HCT116 (cell line): ENCODE data around the gene KCNK1. TPM values are rescaled to one million over a fixed set of nuclear protein-coding genes. Genes with fewer than 3 reads are reported as not detected.

ENCODE experiments used
- ATAC-seq: fragments of 200-7000 bp; cut with Tn5 transposase; 2 replicates; pipeline ENCODE4 v1.9.1; 2020; ENCODE audit warnings: mild to moderate bottlenecking, moderate library complexity
- BruUV-seq: library from RNA; stranded (reverse); fragments of 400-500 nt; replicated peaks from 2 replicates; lab custom pipeline; 2021; lab: Mats Ljungman, UMichigan
- CTCF ChIA-PET: fragments of 300-600 bp; sonication (Branson Sonifier 250); formaldehyde crosslinking; loops from one replicate; lab custom pipeline; 2021; ENCODE audit warnings: antibody characterized with exemption; lab: Charles Lee
- POLR2A ChIA-PET: fragments of 300-600, 350-600 bp; sonication (Branson Sonifier 250); formaldehyde crosslinking; loops from one replicate; lab custom pipeline; 2021; ENCODE audit warnings: antibody characterized with exemption; lab: Charles Lee
- RAD21 ChIA-PET, 2 experiments: fragments of 300-600 bp; sonication (Branson Sonifier 250); formaldehyde crosslinking; loops; one replicate each; lab custom pipeline; 2023; ENCODE audit warnings: low total read pairs in 2 of 2; ENCODE audit not compliant: uncharacterized antibody in 2 of 2, unreplicated experiment in 2 of 2, low non-redundant PET in 1 of 2; lab: Charles Lee
- DNase-seq: peaks from one replicate; pipeline ENCODE4 v3.0.0-alpha.2; 2010; ENCODE audit warnings: low read depth, low spot score
- H2AFZ ChIP-seq: fragments of 200-600 bp; shearing (Covaris generic), sonication (generic); 2 replicates; pipeline ENCODE4 v1.6.1; 2017; ENCODE audit warnings: low read depth, mixed run types, mixed read lengths, antibody characterized with exemption, low read length; ENCODE audit not compliant: poor library complexity, severe bottlenecking
- H3K27ac ChIP-seq: 2 replicates; pipeline ENCODE4 v1.5.1; 2012; ENCODE audit warnings: low read depth, low read length
- H3K27me3 ChIP-seq: fragments of 200-600 bp; sonication (generic); 2 replicates; pipeline ENCODE4 v1.6.1; 2016; ENCODE audit warnings: mixed run types, low read length, mixed read lengths; ENCODE audit not compliant: insufficient read depth
- H3K36me3 ChIP-seq, 2 experiments: fragments of 200-500 bp in 1 of 2; fragments of 200-600 bp in 1 of 2; sonication (Bioruptor generic) in 1 of 2; sonication (generic) in 1 of 2; 2 replicates each; pipeline versions ENCODE4 v1.5.1 to v1.6.1; 2014 to 2016; ENCODE audit warnings: low read length in 2 of 2, inconsistent platforms in 1 of 2, mixed read lengths in 1 of 2, mixed run types in 1 of 2; ENCODE audit not compliant: insufficient read depth in 2 of 2, control insufficient read depth in 1 of 2
- H3K4me1 ChIP-seq, 2 experiments: fragments of 200-600 bp in 1 of 2; sonication (generic) in 1 of 2; 2 replicates each; pipeline versions ENCODE4 v1.5.1 to v1.6.1; 2012 to 2017; ENCODE audit warnings: low read length in 2 of 2, inconsistent platforms in 1 of 2, mild to moderate bottlenecking in 1 of 2, mixed read lengths in 1 of 2, mixed run types in 1 of 2, moderate library complexity in 1 of 2; ENCODE audit not compliant: insufficient read depth in 2 of 2, control insufficient read depth in 1 of 2
- H3K4me2 ChIP-seq: fragments of 200-600 bp; sonication (generic); 2 replicates; pipeline ENCODE4 v1.6.1; 2017; ENCODE audit warnings: mixed run types, low read length, mixed read lengths
- H3K4me3 ChIP-seq, 2 experiments: fragments of 200-600 bp in 1 of 2; sonication (generic) in 1 of 2; replicated peaks in 1 of 2; 2 replicates each; pipeline ENCODE4 v1.5.1; 2011 to 2016; ENCODE audit warnings: low read length in 2 of 2, control low read depth in 1 of 2, low read depth in 1 of 2, mild to moderate bottlenecking in 1 of 2, mixed read lengths in 1 of 2, mixed run types in 1 of 2
- H3K79me2 ChIP-seq: fragments of 200-600 bp; sonication (generic); 2 replicates; pipeline ENCODE4 v1.6.1; 2017; ENCODE audit warnings: mild to moderate bottlenecking, mixed run types, low read length, moderate library complexity, mixed read lengths; ENCODE audit not compliant: insufficient read depth
- H3K9ac ChIP-seq: fragments of 200-600 bp; sonication (generic); 2 replicates; pipeline ENCODE4 v1.6.1; 2016; ENCODE audit warnings: low read length, mixed read lengths
- H3K9me2 ChIP-seq: fragments of 200-600 bp; sonication (generic), shearing (Covaris generic); 2 replicates; pipeline ENCODE4 v1.6.1; 2017; ENCODE audit warnings: mixed run types, mild to moderate bottlenecking, moderate library complexity; ENCODE audit not compliant: insufficient read depth
- H3K9me3 ChIP-seq, 2 experiments: fragments of 200-500 bp in 1 of 2; fragments of 200-600 bp in 1 of 2; sonication (Bioruptor generic) in 1 of 2; sonication (generic) in 1 of 2; 2 replicates each; pipeline ENCODE4 v1.6.1; 2014 to 2017; ENCODE audit warnings: low read length in 2 of 2, mixed read lengths in 2 of 2, inconsistent platforms in 1 of 2, low read depth in 1 of 2, mild to moderate bottlenecking in 1 of 2, mixed run types in 1 of 2, moderate library complexity in 1 of 2; ENCODE audit not compliant: control insufficient read depth in 1 of 2, insufficient read depth in 1 of 2
- H4K20me1 ChIP-seq: fragments of 200-600 bp; sonication (generic), shearing (Covaris generic); 2 replicates; pipeline ENCODE4 v1.6.1; 2017; ENCODE audit warnings: mixed run types, mild to moderate bottlenecking, moderate library complexity; ENCODE audit not compliant: insufficient read depth
- ATF3 ChIP-seq: IDR thresholded peaks from 2 replicates; pipeline ENCODE4 v1.6.1; 2012
- CBX3 ChIP-seq: IDR thresholded peaks from 2 replicates; pipeline ENCODE4 v1.6.1; 2012; ENCODE audit warnings: low read depth
- CEBPB ChIP-seq: IDR thresholded peaks from 2 replicates; pipeline ENCODE4 v1.6.1; 2012; ENCODE audit warnings: low read depth
- CTCF ChIP-seq, 3 experiments: fragments of 200-600 bp in 1 of 3; sonication (generic) in 1 of 3; IDR thresholded peaks in 2 of 3; conservative IDR thresholded peaks in 1 of 3; 2 replicates each; pipeline ENCODE4 v1.5.1; 2012 to 2017; ENCODE audit warnings: low read depth in 2 of 3, low read length in 2 of 3, antibody characterized with exemption in 1 of 3, borderline replicate concordance in 1 of 3, control low read depth in 1 of 3, mild to moderate bottlenecking in 1 of 3, mixed read lengths in 1 of 3, mixed run types in 1 of 3, moderate library complexity in 1 of 3; ENCODE audit not compliant: insufficient read depth in 1 of 3
- ELF1 ChIP-seq: IDR thresholded peaks from 2 replicates; pipeline ENCODE4 v1.6.1; 2012; ENCODE audit warnings: low read depth, borderline replicate concordance
- EZH2 ChIP-seq: fragments of 200-600 bp; sonication (generic); IDR thresholded peaks from 2 replicates; pipeline ENCODE4 v1.6.1; 2017; ENCODE audit warnings: antibody characterized with exemption, mixed run types
- FOSL1 ChIP-seq: IDR thresholded peaks from 2 replicates; pipeline ENCODE4 v1.6.1; 2012; ENCODE audit warnings: low read depth
- JUND ChIP-seq: IDR thresholded peaks from 2 replicates; pipeline ENCODE4 v1.6.1; 2012
- POLR2A ChIP-seq: IDR thresholded peaks from 2 replicates; pipeline ENCODE4 v1.7.0; 2011; ENCODE audit warnings: borderline replicate concordance; ENCODE audit not compliant: insufficient read depth, insufficient read length; ENCODE audit errors: extremely low read depth
- RAD21 ChIP-seq: IDR thresholded peaks from 2 replicates; pipeline ENCODE4 v1.6.1; 2012; ENCODE audit warnings: low read depth, mild to moderate bottlenecking
- REST ChIP-seq: IDR thresholded peaks from 2 replicates; pipeline ENCODE4 v1.6.1; 2012; ENCODE audit warnings: low read depth
- SRF ChIP-seq: IDR thresholded peaks from 2 replicates; pipeline ENCODE4 v1.6.1; 2012; ENCODE audit warnings: low read depth
- TCF7L2 ChIP-seq: IDR thresholded peaks from 2 replicates; pipeline ENCODE4 v1.7.0; 2011; ENCODE audit warnings: borderline replicate concordance, inconsistent platforms; ENCODE audit not compliant: insufficient read depth, insufficient read length; ENCODE audit errors: extremely low read depth
- YY1 ChIP-seq: IDR thresholded peaks from 2 replicates; pipeline ENCODE4 v1.6.1; 2011; ENCODE audit warnings: low read length, low read depth, moderate library complexity, mild to moderate bottlenecking; ENCODE audit not compliant: insufficient replicate concordance; ENCODE audit errors: extremely low read depth
- ZFX ChIP-seq: fragments of 450-650 bp; IDR thresholded peaks from 2 replicates; pipeline ENCODE4 v1.6.1; 2017
- ZNF274 ChIP-seq: fragments of 200-500 bp; sonication (Bioruptor generic); IDR thresholded peaks from 2 replicates; pipeline ENCODE4 v1.6.1; 2014; ENCODE audit warnings: mild to moderate bottlenecking, low read depth, low read length, inconsistent platforms
- intact Hi-C: fragments of 100-400 bp; cut with micrococcal nuclease; formaldehyde crosslinking; loops from 2 replicates; pipeline ENCODE4 v1.10.0; 2022
- total RNA-seq: library from RNA; stranded (reverse); gene quantifications from one replicate; pipeline ENCODE4 v1.2.1, GENCODE V29; 2021; ENCODE audit not compliant: unreplicated experiment
- TF ChIP-seq, protein P1 (sequence below): IDR thresholded peaks from 2 replicates; pipeline ENCODE4 v1.6.1; 2012

KCNK1 gene
- total RNA-seq, 1 experiment from 2014 or later, result 28.4 TPM

DNA sequence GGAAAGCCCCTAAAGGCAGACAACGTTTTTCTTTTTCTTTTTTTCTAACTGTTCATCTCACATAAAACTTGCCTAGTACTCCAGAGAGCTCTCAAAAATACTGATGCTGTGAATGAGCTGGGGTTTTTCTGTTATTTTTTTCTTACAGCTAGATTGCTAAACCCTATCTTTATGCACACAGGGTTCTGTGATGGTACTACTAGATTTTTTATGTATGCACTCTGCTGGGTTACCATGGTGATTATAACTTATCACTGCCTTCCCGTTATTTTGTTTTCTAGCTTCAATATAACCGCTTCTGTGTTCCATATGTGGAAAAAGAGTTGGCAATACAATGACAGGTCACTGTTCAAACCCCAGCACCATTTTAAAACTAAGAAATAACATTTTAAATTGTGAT lies 43.7 kb upstream of the KCNK1 start:
- Histone ChIP-seq H2AFZ (no peak overlapping the region), H3K4me3 (no peak overlapping the region), H3K27me3 (no peaks in the 10 kb centered on the region), H3K79me2 (no peaks in the 10 kb centered on the region), H3K4me1 (no peaks in the 10 kb centered on the region), H3K9me3 (no peaks in the 10 kb centered on the region), H4K20me1 (no peaks in the 10 kb centered on the region), H3K9me2 (no peaks in the 10 kb centered on the region), H3K4me2 (no peak overlapping the region), H3K27ac (no peak overlapping the region), H3K36me3 (no peaks in the 10 kb centered on the region), H3K9ac (no peak overlapping the region)
- ATAC-seq (no peak), DNase-seq (no peak)
- TF ChIP-seq ZFX (no peak), CEBPB (no peak), TCF7L2 (no peak), CTCF (IDR thresholded peaks at IDR 0.05 in 2 of 3, conservative IDR thresholded peaks at IDR 0.05 in 1 of 3; ENCODE audit: borderline replicate concordance in 1 of 3, insufficient read depth in 1 of 3, low read depth in 2 of 3, low read length in 2 of 3) (no peak), ZNF274 (no peak)
- TF ChIP-seq, protein P1, sequence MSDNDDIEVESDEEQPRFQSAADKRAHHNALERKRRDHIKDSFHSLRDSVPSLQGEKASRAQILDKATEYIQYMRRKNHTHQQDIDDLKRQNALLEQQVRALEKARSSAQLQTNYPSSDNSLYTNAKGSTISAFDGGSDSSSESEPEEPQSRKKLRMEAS, result no peak
- ChIA-PET CTCF (no interaction called here), RAD21 (no interaction called here), POLR2A (no interaction called here)
- intact Hi-C loops, result no loop called here
- BruUV-seq, result no TSS peak

DNA sequence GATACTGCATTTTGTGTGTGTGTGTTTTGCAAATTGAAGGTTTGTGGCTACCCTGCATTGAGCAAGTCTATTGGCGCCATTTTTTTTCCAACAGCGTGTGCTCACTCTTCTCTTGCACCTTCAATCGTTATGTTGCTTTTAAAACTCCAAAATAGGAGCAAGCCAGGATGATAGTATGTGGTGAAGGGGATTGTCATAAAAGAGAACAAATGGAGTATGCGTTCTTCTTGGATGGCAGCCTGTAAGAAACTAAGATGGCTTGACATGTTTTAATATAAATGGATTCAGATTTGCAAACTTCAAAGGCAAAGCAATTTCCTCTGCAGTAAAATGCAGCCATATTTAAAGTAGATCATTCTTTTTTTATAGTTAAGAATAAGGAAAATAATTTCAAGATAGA lies 43.2 kb upstream of the KCNK1 start:
- Histone ChIP-seq H4K20me1 (no peaks in the 10 kb centered on the region), H3K9me3 (no peaks in the 10 kb centered on the region), H3K4me2 (no peak overlapping the region), H3K4me1 (no peaks in the 10 kb centered on the region), H3K27ac (no peak overlapping the region), H3K36me3 (no peaks in the 10 kb centered on the region), H3K9me2 (no peaks in the 10 kb centered on the region), H3K9ac (no peak overlapping the region), H3K4me3 (no peak overlapping the region), H3K27me3 (no peaks in the 10 kb centered on the region), H3K79me2 (no peaks in the 10 kb centered on the region), H2AFZ (no peak overlapping the region)
- DNase-seq (no peak), ATAC-seq (no peak)
- no TSS peak for BruUV-seq
- intact Hi-C loops, result no loop called here
- ChIA-PET RAD21 (no interaction called here), POLR2A (no interaction called here), CTCF (no interaction called here)
- no peak for TF ChIP-seq ZNF274
- TF ChIP-seq TCF7L2, result no peak
- no peak for TF ChIP-seq YY1
- no peak for TF ChIP-seq SRF
- TF ChIP-seq CBX3, result no peak
- no peak for TF ChIP-seq ATF3
- TF ChIP-seq EZH2, result no peak
- no peak for TF ChIP-seq ZFX
- no peak for TF ChIP-seq JUND
- no peak for TF ChIP-seq REST
- no peak for TF ChIP-seq FOSL1
- no peak for TF ChIP-seq POLR2A
- no peak for TF ChIP-seq RAD21
- no peak for TF ChIP-seq ELF1
